Tibial nerve (tissue), 3 donors: Measurements from ENCODE around the gene VSIR.

Experiments used
- POLR2A ChIP-seq, 2 donors: fragments of 450-650 bp; IDR thresholded peaks; one replicate each; pipeline ENCODE4 v1.6.1; 2017; ENCODE audit warnings: antibody characterized with exemption in 2 of 2, mild to moderate bottlenecking in 2 of 2, moderate library complexity in 2 of 2
- TF ChIP-seq, protein P1 (sequence below), 5 experiments: fragments of 200-600 bp in 3 of 5; fragments of 450-650 bp in 2 of 5; sonication (generic) in 3 of 5; IDR thresholded peaks; one replicate each; pipeline ENCODE4 v1.5.1; 2016 to 2019; ENCODE audit warnings: antibody characterized with exemption in 5 of 5, mild to moderate bottlenecking in 3 of 5, moderate library complexity in 2 of 5

DNA sequence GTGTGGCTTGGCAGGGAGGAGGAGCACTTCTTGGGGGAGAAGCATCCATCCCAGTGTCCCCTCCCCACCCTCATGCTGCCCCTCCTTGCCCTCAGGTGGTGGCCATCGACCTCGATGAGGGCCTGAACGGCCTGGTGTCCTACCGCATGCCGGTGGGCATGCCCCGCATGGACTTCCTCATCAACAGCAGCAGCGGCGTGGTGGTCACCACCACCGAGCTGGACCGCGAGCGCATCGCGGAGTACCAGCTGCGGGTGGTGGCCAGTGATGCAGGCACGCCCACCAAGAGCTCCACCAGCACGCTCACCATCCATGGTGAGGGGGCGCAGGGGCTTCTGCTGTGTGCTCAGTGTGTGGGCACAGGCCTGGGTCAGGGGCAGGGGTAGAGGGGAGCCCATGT lies 68.5 kb downstream of the VSIR start:
- TF ChIP-seq, protein P1, sequence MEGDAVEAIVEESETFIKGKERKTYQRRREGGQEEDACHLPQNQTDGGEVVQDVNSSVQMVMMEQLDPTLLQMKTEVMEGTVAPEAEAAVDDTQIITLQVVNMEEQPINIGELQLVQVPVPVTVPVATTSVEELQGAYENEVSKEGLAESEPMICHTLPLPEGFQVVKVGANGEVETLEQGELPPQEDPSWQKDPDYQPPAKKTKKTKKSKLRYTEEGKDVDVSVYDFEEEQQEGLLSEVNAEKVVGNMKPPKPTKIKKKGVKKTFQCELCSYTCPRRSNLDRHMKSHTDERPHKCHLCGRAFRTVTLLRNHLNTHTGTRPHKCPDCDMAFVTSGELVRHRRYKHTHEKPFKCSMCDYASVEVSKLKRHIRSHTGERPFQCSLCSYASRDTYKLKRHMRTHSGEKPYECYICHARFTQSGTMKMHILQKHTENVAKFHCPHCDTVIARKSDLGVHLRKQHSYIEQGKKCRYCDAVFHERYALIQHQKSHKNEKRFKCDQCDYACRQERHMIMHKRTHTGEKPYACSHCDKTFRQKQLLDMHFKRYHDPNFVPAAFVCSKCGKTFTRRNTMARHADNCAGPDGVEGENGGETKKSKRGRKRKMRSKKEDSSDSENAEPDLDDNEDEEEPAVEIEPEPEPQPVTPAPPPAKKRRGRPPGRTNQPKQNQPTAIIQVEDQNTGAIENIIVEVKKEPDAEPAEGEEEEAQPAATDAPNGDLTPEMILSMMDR (IDR thresholded peaks at IDR 0.05) = no peak
- no peak for TF ChIP-seq POLR2A (IDR thresholded peaks at IDR 0.05)
